NCI-H187 (cell line): Measurements from ENCODE around the gene TXNDC5.

ENCODE experiments used
- DNase-seq, 2 experiments: peaks; one replicate each; lab custom pipeline; 2025; lab: John Stamatoyannopoulos, UW

Gene TXNDC5

DNA sequence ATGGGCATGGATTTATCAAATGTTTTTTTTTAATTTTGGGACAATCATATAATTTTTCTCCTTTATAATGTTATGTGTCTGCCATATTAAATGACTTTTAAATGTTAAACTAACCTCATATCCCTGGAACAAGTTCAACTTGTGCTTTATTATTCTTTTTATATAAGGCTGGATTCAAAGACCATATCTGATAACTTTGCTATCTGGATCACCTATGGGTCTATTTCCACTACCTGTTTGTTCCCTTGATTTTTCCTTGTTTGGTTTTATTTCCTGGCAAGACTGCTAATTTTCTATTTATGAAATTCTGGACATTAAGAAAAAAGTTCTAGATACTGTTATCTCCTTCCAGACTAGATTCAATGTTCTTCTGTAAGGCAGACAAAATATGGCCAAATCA, 58.8 kb downstream of the TXNDC5 start:
- DNase-seq, result no peak

DNA sequence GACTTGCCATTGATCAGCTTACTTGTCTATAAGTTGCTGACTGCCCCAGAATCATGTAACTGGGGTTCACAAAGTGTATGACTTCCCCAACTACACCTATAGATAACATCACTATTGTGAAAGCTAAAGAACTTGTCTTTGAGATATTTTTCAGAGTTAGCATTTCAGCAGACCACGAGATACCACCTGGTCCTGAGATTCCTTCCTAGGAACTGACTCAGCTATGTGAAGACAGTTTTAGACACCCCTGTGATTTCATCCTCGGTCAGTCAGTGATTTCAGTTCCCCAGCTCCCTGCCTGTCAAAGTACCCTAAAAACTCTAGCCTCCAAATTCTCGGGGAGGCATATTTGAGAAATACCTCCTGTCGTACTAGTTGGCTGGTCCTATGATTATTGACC, 62.4 kb downstream of the TXNDC5 start:
- DNase-seq, result no peak

DNA sequence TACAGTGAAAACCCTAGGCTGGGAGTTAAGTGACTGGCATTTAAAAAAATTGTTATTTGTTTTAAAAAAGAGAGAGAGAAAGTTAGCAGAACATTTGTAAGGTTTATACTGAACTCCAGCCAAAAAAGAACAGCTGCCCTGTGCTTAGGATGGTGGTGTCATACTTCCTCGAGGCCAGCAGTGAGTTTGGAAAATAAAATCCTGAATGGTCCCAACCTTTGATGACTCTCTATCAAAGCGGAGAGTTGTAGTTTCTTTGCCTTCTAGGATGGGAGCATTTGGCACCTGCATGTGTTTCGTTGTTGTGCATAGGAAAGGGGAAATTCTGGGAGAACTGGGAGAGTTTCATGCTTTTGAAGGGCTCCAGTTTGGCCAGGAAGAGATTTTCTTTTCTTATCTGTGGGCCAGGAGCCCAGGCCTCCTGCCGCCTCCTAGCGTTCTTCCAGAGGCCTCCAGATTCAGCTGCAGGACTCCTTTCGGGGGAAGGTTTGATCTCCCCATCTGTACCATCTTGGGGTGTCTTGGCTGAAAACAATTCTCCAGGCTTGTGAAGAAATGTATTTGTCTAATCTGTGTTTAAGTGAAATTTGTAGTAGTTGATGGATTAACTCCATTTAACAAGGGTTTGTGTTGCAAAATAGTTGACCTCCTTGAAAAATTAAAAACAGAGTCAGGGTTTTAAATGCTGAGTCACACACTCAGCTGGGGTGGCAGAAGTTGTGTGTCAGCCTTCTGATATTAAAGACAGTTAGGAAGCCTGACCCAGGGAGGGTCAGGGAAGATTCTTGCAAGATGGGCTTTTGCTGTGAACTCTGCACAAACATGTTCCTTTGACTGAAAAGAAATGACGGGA, 63.4 kb downstream of the TXNDC5 start:
- no peak for DNase-seq

DNA sequence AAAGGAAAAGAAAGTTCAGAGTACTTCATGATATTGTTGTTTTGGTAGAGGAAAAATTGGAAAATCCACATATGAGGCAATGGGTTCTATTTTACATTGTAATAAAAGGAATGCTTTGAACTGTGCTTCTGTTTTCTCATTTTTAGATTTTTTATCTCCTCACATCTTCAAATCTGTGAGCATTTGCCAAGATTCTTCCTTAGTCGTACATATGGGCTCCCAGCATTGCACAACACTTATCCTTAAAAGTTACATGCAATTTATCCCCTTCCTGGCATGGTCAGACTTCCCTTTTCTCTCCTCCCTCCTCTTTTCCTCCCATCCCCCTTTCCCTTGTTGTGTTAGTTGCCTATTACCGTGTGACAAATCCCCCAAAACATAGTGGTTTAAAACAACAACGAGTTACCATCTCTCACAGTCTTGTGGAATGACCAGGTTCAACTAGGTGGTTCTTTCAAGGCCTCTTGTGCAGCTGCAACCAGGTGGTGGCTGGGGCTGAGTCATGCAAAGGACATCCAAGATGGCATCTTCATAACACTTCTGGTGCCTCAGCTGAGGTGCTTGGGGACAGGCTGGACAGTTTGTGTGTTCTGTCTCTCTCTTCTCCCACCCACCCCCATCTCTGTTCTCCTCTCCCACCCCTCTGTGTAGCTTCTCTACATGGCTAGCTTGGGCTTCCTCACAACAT, 68.7 kb downstream of the TXNDC5 start:
- no peak for DNase-seq

DNA sequence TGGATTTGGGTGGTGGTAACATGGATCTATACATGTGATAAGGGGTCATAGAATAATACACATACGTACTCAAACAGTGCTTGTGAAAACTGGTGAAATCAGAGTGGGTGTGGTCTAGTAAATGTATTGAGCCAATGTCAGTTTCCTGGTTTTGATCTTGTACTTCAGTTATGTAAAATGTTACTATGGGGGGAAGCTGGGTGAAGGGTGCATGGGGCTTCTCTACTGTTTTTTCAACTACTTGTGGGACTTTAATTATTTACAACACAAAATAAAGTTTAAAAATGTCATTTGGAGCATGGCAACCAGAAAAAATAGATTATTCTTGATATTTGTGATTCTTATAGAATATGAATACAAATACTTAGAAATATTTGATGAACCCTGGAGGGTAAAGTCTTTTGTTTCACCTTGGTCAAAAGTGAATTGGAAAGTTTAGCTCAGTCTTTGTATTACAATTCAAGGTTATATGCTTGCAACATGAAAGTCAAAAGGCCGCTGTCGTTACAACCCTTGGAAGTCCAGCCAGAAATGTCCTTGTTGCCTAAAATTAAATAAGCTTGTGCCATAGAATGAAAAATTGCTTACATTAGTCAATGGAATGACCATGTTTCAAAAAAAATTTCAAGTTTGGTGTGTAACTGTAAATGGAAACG, 74.1 kb downstream of the TXNDC5 start:
- no peak for DNase-seq

DNA sequence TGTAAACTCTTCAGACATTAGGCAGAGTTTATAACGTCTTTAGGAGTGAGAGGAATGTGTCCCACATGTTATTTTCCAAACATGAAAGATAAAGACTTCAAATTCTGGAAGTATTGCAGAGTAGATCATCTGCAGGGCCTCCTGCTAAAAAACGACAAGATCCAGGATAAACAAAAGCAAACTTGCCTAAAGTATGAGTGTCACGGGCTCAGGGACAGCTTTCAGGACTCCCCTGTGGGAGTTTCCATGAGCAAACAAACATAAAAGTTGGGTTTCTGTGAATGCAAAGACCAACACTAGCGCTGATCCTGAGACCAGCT, 76.9 kb downstream of the TXNDC5 start:
- no peak for DNase-seq

DNA sequence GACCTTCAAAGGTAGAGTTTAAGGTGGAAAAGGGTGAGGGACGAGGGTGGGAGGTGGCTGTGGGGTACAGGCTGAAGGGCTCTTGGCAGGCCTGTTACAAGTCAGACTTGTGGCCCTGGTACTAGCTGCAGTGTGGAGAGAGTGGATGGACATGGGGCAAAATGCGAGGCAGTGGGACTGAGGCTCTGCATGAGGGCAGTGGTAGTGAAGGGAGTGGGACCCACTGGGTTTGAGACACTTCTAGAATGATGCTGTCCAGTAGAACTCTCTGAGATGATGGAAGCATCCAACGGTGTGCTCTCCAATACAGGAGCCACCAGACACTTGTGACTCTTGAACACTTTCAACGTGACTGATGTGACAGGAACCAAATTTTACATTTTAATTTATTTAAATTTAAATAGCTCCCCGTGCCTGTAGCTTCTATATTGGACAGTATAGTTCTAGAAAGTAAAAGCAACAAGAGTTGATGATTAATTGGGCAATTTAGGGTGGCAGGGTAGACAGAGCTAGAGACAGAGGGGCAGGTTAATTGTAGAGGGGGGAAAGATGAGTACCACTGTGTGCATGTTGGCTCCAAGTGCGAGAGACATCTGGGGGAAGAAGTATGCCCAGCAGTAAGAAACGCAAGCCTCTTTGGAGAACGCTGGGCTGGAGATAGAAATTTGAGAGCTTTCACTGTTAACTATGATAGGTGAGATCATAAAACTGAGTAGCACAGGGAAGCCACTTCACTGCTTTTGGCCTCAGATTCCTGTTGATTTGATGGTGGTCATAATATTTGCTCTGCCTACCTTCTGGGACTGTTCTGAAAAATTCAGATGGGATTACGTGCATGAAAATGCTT, 77.5 kb downstream of the TXNDC5 start:
- no peak for DNase-seq
